Measurements from ENCODE around the gene PDLIM5.

The PDLIM5 gene

DNA sequence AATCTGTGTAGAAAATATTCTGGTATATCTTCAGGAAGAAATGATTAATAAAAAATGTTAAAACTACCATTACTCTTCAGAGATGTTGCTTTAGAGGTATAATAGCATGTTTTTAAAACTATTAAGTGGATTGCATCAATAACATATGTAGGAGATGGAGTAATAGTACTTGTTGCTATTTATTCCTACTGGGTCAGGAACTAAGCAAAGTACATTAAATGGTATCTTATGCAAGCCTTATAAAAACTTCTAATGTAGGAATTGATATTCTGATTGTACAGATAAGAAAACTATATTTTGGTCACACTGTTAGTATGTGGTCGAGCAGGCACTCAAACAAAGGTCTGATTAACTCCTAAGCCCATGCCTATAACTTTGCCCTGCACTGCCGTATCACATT, 31.4 kb upstream of the PDLIM5 start:
- no peak for DNase-seq (ENCODE audit: low read depth in 2 of 2, low spot score in 1 of 2)

DNA sequence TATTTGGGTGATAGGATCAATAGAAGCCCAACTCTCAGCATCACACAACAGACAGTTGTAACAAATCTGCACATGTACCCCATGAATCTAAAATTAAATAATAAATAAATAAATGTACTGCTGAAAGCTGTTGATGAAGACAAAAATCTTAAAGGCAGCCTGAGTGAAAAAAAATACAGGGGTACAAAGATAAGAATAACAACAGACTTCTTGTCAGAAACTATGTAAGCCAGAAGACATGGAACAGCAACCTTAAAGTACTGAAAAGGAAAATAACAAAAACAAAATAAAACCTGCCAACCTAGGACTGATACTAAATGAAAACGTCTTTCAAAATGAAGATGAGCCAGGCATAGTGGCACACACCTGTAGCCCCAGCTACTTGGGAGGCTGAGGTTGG, 25.0 kb upstream of the PDLIM5 start:
- DNase-seq (ENCODE audit: low read depth in 2 of 2, low spot score in 1 of 2), result no peak

DNA sequence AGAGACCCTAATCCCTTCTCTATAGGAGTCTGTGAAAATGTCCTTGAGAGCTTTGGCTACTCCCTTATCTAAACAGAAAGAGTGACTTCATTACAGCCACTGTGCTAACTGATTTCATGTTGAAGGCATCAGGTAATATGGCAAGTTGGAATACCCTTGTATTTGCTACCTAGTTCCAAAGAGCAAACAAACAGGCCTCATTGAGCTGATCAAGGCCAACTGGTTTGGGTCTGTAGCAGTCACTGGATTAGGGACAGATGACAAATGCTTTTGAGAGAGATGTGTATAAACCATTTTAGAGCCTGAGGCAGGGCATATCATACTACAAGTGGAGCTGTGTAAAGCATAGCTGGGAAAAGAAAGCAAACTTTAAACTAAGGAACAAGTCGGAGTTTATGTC, 22.9 kb upstream of the PDLIM5 start:
- DNase-seq (ENCODE audit: low read depth in 2 of 2, low spot score in 1 of 2), result no peak

DNA sequence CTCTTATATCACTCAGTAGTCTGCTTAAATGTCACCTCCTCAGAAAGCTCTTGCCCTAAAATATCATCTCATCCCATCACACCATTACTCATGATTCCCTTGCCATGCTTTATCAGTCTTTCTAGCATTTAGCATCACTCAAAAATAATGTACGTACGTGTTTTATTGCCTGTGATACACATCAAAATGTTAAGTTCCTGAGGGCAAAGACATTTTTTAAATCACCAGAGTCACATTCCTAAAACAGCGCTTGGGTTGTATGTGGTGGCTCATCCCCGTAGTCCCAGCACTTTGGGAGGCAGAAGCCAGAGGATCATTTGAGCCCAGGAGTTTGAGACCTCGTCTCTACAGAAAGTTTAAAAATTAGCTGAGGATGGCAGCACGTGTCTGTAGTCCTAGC, 21.3 kb upstream of the PDLIM5 start:
- DNase-seq (ENCODE audit: low read depth in 2 of 2, low spot score in 1 of 2), result no peak

DNA sequence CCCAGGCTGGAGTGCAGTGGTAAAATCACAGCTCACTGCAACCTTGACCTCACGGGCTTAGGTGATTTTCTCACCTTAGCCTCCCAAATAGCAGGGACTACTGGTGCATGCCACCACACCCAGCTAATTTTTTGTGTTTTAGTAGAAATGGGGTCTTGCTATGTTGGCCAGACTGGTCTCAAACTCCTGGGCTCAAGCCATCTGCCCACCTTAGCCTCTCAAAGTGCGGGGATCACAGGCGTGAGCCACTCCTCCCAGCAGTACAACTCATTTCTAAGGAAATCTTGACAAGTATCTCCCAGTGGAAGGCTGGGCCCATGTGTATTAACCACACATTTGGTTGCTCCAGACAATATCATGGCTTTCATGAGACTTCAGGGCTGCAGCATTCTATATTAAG, 20.4 kb upstream of the PDLIM5 start:
- no peak for DNase-seq (ENCODE audit: low read depth in 2 of 2, low spot score in 1 of 2)

DNA sequence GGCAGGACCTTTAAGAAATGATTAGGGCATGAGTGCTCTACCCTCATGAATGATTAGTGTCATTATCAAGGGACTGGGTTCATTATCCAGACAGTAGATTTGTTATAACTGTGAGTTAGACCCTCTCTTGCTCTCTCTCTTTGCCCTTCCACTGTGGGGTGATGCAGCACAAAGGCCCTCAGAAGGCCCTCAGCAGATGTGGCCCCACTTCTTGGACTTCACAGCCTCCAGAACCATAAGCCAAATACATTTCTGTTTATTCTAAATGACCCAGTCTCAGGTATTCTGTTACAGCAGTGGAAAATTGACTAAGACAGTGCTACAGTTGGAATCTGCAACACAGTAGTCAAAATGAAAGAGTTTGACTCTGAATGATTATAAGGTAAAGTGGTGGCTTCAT, 17.2 kb upstream of the PDLIM5 start:
- DNase-seq (ENCODE audit: low read depth in 2 of 2, low spot score in 1 of 2), result no peak

DNA sequence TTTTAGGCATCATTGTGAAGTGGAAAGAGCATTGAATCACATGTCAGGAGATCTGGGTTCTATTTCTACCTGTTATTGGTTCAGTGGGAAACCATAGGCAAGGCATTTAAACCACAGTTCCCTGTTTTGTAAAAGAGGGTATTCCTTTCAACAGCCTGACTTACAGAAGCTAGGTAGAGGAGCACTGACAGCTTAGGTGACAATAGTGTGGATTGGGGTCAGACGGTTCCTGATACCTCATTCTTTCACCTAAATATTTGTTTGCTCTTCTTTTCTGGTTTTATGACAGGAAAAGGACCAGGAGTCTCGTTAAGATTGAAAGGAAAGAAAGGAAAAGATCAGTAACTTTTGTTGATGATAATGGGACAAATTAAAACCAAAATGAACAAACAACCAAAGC, 15.9 kb upstream of the PDLIM5 start:
- no peak for DNase-seq (ENCODE audit: low read depth in 2 of 2, low spot score in 1 of 2)

DNA sequence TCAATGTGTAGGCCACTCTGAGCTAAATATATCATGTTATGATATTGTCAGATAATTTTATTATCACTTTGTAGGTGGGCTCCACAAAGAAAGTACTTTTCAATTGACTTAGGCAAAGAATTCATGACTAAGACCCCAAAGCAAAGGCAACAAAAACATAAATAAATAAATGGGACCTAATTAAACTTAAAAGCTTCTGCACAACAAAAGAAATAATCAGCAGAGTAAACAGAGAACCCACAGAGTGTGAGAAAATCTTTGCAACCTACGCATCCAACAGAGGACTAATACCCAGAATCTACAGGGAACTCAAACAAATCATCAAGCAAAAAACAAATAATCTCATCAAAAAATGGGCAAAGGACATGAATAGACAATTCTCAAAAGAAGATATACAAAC, 15.2 kb upstream of the PDLIM5 start:
- DNase-seq (ENCODE audit: low read depth in 2 of 2, low spot score in 1 of 2), result no peak

DNA sequence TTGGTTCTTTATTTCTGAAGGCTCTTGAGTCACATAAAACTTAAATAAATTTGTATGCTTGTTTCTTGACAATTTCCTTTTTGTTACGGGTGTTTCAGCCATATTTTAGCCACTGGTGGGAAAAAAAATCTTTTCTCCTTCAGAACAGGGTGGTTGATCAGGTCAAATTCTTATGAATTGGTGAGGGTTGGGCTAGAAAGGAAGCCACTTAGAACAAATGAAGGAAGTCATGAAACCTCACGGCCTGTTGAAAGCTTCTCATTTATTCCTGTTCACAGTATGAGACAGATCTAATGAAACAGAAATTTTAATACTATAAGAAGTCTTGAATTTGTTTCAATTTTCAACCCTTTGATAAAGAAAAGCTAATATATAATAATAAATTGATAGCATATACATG, 12.1 kb upstream of the PDLIM5 start:
- DNase-seq (ENCODE audit: low read depth in 2 of 2, low spot score in 1 of 2), result no peak

DNA sequence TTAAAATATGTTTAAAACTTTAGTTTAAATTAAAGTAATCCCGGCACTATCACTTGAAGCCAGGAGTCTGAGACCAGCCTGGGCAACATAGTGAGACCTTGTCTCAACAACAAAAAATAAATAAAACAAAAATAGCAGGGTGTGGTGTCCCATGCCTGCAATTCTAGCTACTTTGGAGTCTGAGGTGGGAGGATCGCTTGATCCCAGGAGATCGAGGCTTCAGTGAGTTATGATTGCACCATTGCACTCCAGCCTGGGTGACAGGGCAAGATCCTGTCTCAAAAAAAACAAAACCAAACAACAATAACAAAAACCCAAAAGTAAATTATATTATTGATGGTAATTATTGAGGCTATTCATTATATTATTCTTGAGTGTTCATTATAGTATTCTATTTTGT, 9.9 kb upstream of the PDLIM5 start:
- no peak for DNase-seq (ENCODE audit: low read depth in 2 of 2, low spot score in 1 of 2)

DNA sequence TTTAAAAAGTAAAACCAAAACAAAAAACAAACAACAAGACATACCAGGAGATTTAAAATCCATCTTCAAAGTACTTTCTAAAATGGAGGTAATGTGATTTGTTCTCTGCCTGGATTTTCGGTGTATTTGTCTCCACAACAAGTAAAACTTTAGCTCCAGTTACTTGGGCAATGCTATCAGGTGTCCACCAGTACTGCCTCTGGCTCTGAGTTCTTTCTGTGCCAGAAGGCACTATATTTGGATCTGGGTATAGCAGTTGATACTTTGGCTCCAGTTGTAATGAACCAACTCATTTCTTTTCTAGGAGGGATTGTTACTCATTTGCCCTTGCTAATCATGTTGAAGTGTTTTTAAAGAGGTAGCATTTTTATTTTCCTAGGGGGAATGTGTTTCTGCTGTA, 9.5 kb upstream of the PDLIM5 start:
- no peak for DNase-seq (ENCODE audit: low read depth in 2 of 2, low spot score in 1 of 2)

DNA sequence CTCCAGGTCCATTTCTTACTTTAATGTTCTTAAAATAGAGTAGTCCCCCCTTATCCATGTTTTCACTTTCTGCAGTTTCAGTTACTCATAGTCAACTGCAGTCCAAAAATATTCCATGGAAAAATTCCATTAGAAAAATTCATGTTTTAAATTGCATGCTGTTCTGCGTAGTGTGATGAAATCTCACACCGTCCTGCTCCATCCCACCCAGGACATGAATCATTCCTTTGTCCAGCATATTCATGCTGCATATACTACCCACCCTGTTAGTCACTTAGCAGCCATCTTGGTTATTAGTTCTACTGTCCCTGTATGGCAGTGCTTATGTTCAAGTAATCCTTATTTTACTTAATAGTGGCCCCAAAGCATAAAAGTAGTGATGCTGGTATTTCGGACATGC, 5.4 kb upstream of the PDLIM5 start:
- no peak for DNase-seq (ENCODE audit: low read depth in 2 of 2, low spot score in 1 of 2)

DNA sequence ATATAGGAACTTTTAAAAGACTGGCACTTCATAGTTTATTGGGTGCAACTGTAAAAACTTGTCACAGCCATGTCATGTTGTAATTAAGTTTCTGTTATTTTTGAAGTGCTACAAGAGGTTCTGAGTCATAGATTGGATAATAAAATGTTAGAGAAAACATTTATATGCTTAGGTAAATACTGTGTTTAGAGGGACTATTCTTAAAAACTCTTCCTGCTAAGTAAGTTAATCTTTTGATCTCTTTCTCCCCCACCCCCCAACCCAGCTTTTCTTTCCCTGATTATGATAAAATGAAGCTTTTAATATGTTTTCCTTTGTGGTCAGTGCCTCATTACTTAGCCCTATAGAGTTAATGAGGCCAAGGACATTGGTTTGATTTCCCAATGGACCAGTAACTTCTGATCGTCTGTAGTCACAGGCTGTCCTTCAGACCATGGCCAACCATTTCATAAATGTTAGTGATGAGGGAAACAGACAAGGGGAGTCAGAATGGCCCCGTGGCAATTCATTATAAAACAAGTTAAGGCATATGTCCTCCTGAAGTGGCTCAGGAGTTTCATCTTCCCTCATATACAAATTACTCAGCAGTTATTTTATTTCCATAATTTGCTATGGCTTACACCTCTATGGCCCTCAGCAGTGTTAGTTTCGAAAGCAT, 3.9 kb upstream of the PDLIM5 start:
- no peak for DNase-seq (ENCODE audit: low read depth in 2 of 2, low spot score in 1 of 2)

DNA sequence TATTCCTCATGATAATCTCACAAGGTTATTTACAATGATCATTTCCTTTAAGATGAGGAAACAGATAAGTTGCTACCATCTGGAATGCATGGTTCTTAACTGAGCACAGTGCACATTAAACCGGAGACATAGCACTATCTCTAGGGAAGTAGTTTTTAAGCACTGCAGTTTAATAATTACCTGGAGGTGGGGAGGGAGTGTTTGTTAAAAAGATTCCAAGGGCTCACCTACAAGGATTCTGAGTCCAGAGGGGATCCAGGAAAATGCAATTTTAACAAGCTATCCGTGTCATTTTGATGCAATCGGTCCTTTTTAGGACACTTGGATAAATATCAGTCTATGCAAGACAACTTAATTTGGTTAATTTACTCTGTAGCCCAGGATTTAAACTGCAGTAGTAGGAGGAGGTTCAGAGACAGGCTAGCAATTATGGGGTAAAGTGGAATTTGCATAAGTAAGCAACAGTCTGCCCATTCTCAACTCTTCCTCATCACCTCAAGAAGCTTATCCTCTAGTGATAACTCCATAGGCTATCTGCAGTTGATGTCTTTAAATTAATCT, 2.8 kb upstream of the PDLIM5 start:
- no peak for DNase-seq (ENCODE audit: low read depth in 2 of 2, low spot score in 1 of 2)

DNA sequence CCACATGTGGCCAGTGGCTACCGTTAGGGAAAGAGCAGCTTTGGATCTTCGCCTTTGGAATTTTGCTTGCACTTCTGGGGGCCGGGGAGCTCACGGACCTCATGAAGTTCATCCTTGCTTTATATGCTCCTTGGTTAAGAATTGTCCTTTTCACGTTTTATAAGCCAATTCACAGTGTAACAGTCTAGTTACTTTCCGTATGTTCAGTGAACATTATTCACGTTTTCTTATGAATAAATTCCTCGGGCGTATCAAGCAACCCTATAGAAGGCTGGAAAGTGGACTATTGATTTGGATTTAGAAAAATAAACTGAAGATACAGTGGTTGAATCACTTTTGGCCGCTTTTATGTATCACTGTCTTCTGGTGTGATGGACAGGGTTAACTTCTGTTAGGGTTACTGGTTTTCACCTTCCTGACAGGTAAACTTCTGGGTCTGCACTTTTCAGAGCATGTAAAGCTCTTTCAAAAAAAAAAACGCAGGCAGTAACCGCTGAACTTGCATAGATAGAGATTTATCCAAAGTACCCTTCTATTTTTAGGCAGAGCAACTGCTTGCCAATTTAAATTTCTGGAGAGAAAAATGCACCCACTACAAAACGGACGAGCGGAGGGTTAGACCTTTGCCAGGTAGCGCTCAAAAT, 569 bp upstream of the PDLIM5 start:
- DNase-seq (ENCODE audit: low read depth in 2 of 2, low spot score in 1 of 2), result no peak

DNA sequence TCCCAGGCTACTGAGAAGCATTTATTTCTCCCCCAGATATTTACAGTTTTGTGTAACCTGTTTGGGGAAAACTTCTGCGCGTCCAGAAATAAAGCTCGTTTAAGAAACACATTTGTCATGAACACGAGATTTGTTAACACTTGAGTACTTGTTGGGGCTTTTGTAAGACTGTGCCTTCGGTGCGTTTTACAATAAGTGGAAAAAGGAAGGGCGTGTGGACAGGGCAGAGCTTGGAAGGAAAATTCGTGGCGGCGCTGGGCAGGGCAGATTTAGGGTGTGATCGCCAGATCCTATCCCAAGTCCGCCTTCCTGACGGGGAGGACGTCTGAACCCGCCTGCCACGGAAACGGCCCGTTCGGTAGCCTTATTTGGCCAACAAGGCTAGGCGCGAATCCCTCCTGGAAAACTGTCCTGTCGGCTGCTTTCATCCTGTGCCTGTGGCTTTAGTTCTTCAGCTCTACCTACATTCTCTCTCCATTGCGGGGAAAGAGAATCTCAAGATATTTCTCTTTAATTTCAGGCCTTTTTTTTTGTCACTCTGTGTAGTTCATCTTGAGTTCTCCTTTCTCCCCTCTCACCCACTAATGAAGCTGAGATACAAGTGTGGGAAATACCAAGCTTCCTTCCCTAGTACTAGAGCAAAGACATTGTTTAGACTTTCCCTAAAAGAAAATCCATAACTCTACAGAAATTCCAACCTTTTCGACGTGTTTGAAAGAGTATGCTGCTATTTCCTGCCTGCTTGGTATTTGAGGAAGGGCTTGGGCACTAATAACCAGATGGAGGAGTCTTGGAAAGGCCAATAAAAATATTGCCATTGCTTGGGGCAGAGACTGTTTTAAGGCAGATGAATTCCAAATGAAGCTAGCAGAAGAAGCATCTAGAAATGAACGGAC, 982 bp downstream of the PDLIM5 start:
- no peak for DNase-seq (ENCODE audit: low read depth in 2 of 2, low spot score in 1 of 2)

DNA sequence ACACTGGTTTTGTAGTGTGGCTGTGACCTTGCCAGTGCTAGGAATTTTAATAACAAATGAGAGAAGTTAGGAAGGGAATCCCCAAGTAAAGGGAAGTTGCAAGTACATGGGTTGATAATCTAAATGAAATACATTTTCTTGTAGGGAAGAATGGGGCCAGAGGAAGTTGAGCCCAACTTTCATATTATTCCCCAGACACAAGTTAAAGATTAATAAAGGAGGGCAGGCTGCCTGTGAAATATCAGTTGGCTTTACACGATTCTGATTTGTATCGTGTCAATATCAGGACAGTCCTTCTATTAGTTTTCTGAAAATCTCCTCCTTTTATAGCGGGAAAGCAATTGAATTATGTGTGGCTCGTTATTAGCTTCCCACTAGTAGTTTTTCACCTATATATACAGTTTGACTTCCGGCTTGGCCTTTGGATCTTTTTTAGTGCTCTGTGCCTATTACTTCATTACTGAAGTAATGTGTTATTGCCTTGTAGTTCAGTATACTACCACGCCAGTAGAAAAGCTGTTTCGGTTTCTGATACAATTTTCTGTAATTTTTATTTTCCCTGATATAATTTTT, 1.7 kb downstream of the PDLIM5 start:
- no peak for DNase-seq (ENCODE audit: low read depth in 2 of 2, low spot score in 1 of 2)

DNA sequence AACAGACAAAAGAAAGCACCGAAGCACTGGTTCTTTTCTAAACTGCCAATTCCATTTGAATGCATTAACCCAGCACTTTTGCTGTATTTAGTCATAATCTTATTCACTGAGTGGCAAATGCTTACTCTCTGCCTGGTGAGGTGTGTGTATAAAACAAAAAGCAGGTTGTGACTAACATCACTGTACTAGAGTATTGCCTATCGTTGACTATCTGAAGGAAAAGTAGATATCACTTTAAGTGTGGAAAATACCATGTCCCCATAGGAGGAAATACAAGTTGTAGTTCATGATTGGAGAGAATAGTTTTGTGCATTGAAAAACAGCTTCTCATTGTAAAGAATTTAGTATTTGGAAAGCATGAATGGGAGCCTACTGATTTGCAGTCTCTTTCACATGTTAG, 2.7 kb downstream of the PDLIM5 start:
- DNase-seq (ENCODE audit: low read depth in 2 of 2, low spot score in 1 of 2), result no peak

DNA sequence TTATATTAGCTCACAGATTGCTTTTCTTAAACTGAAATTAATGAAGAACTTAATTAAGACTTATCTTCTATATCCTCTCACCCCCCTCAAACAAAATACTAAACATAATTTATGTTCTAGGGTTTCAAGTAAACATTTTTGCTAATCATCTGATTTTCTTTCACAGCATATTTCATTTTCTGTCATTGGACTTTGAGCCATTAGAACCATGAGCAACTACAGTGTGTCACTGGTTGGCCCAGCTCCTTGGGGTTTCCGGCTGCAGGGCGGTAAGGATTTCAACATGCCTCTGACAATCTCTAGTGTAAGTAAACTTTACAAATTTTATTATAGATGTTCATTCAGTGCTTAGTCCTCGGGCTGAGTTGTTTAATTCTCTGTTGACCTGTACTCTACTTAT, 3.3 kb downstream of the PDLIM5 start:
- DNase-seq (ENCODE audit: low read depth in 2 of 2, low spot score in 1 of 2), result no peak

DNA sequence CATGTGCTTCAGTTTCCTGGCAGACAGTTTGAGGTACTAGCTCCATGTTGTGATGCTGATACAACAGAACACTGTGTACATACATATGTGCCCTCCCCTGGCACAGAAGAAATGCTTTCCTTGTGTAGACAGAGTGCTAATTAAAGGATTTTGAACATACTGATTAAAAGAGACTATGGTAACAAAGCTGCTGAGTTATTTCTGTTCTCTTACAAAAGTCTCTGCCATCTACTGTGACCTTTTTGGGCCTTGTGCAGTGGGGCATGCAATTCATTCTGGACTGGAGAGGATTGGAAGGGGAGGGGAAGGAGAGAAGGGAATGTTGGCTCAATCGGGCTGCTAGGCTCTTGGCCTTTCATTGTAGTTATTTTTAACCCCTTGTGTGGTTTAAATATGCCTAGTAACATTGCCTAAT, 6.0 kb downstream of the PDLIM5 start:
- DNase-seq (ENCODE audit: low read depth in 2 of 2, low spot score in 1 of 2), result no peak

DNA sequence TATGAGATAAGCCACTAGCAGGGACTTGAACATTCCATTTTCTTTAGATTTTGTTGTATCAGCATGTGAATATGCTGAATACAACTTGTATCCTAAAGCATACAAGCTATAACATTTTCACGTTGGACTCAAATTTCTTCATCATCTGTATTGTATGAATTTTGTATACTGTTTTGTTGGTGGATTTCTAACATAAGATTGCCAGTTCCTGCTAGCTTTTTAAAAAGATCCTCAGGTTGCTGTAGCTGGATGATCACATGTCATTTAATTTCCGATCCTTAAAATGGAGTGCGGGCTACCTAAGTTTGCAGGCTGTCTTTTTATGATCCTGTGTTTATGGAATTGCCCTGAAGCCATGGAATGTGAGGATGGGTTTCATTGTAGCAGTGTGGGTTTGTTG, 6.9 kb downstream of the PDLIM5 start:
- no peak for DNase-seq (ENCODE audit: low read depth in 2 of 2, low spot score in 1 of 2)
